Activated CD4-positive, alpha-beta T cell treated with anti-CD3 and anti-CD28 coated beads, Interleukin-10, Interleukin-2, amounts not matched to agents 100 ng/mL and 50 ng/mL, durations not matched to agents 16 hours and 8 hours (primary cell): ENCODE measurements around the gene ETNK2.
"Not testable (repeated sequence)": the region's sequence is repeated elsewhere in the genome, so short reads cannot be mapped to it uniquely, and the experiment has no call there.

Experiments used
- DNase-seq: peaks from one replicate; pipeline ENCODE4 v3.0.0-alpha.2; 2020

Gene ETNK2

GRCh38 chr1:204124639-204125038 lies 27.2 kb downstream of the ETNK2 start:
- no peak for DNase-seq

- no peak for DNase-seq
These were observed 28.5 kb downstream of the ETNK2 start for GRCh38 chr1:204123376-204123775.

- no peak for DNase-seq
These were observed 29.8 kb downstream of the ETNK2 start for GRCh38 chr1:204121840-204122555.

GRCh38 chr1:204116539-204116938 lies 35.3 kb downstream of the ETNK2 start:
- no peak for DNase-seq

GRCh38 chr1:204115116-204115515 lies 36.7 kb downstream of the ETNK2 start:
- no peak for DNase-seq

GRCh38 chr1:204114606-204115005 lies 37.2 kb downstream of the ETNK2 start:
- no peak for DNase-seq

GRCh38 chr1:204113896-204114295 lies 37.9 kb downstream of the ETNK2 start:
- DNase-seq: no peak

- no peak for DNase-seq
These were observed 38.7 kb downstream of the ETNK2 start for GRCh38 chr1:204112876-204113730.

- no peak for DNase-seq
These were observed 40.8 kb downstream of the ETNK2 start for GRCh38 chr1:204110894-204111633.

GRCh38 chr1:204108312-204109141 lies 43.3 kb downstream of the ETNK2 start:
- no peak for DNase-seq

- no peak for DNase-seq
These were observed 44.0 kb downstream of the ETNK2 start for GRCh38 chr1:204107892-204108291.

GRCh38 chr1:204106825-204107224 lies 45.0 kb downstream of the ETNK2 start:
- DNase-seq: no peak

GRCh38 chr1:204105131-204105515 lies 46.7 kb downstream of the ETNK2 start:
- no peak for DNase-seq

- peak; percentile 44 for DNase-seq
These were observed 47.3 kb downstream of the ETNK2 start for GRCh38 chr1:204104331-204105130.

GRCh38 chr1:204103431-204103741 lies 48.5 kb downstream of the ETNK2 start:
- DNase-seq: no peak

GRCh38 chr1:204102739-204103430 lies 49.0 kb downstream of the ETNK2 start:
- DNase-seq: peak; percentile 28

- peak; percentile 30 for DNase-seq
These were observed 49.7 kb downstream of the ETNK2 start for GRCh38 chr1:204102029-204102611.

- DNase-seq: not testable (repeated sequence)
These were observed 52.1 kb downstream of the ETNK2 start for GRCh38 chr1:204099754-204100153.

GRCh38 chr1:204098683-204099082 lies 53.2 kb downstream of the ETNK2 start:
- DNase-seq: no peak

GRCh38 chr1:204096931-204097330 lies 54.9 kb downstream of the ETNK2 start:
- DNase-seq: no peak
